Endodermal cell (in vitro differentiated cells): ENCODE results near the gene KDM6A. TPM values are rescaled to one million over a fixed set of nuclear protein-coding genes. Genes with fewer than 3 reads are reported as not detected.
"Not testable (repeated sequence)": the region's sequence is repeated elsewhere in the genome, so short reads cannot be mapped to it uniquely, and the experiment has no call there.

Source experiments
- DNase-seq: peaks from one replicate; pipeline ENCODE4 v3.0.0-alpha.2; 2017
- H3K27ac ChIP-seq: 2 replicates; pipeline ENCODE4 v1.5.1; 2013; ENCODE audit warnings: mild to moderate bottlenecking, low read depth, low read length, moderate library complexity
- H3K27me3 ChIP-seq: 2 replicates; pipeline ENCODE4 v1.6.1; 2013; ENCODE audit warnings: mild to moderate bottlenecking, low read length, moderate library complexity; ENCODE audit not compliant: insufficient read depth, control insufficient read depth, poor library complexity, severe bottlenecking
- H3K36me3 ChIP-seq: 2 replicates; pipeline ENCODE4 v1.7.0; 2013; ENCODE audit warnings: mild to moderate bottlenecking, low read length, moderate library complexity; ENCODE audit not compliant: control insufficient read depth, insufficient read depth
- H3K4me1 ChIP-seq: one replicate; pipeline ENCODE4 v1.7.0; 2013; ENCODE audit warnings: low read length; ENCODE audit not compliant: control insufficient read depth, insufficient read depth
- H3K4me3 ChIP-seq: 2 replicates; pipeline ENCODE4 v1.5.1; 2013; ENCODE audit warnings: mild to moderate bottlenecking, low read length, moderate library complexity
- H3K9ac ChIP-seq: 2 replicates; pipeline ENCODE4 v1.6.1; 2013; ENCODE audit warnings: mild to moderate bottlenecking, low read length, moderate library complexity; ENCODE audit not compliant: poor library complexity, severe bottlenecking; ENCODE audit errors: extremely low read depth
- H3K9me3 ChIP-seq: 2 replicates; pipeline ENCODE4 v1.6.1; 2013; ENCODE audit warnings: mild to moderate bottlenecking, low read length, moderate library complexity; ENCODE audit not compliant: control insufficient read depth
- H3K27ac Mint-ChIP-seq: 2 replicates; pipeline ENCODE4 v1.8.0; 2020; ENCODE audit warnings: mixed read lengths
- H3K27me3 Mint-ChIP-seq: 2 replicates; pipeline ENCODE4 v1.8.0; 2021; ENCODE audit warnings: mild to moderate bottlenecking, mixed read lengths; ENCODE audit not compliant: insufficient read depth
- H3K36me3 Mint-ChIP-seq: 2 replicates; pipeline ENCODE4 v1.8.0; 2020; ENCODE audit warnings: low read depth, mixed read lengths
- H3K4me1 Mint-ChIP-seq: 2 replicates; pipeline ENCODE4 v1.8.0; 2020; ENCODE audit warnings: mixed read lengths
- H3K4me3 Mint-ChIP-seq: 2 replicates; pipeline ENCODE4 v1.8.0; 2020; ENCODE audit warnings: mild to moderate bottlenecking, moderate library complexity, mixed read lengths
- H3K9me3 Mint-ChIP-seq: 2 replicates; pipeline ENCODE4 v1.8.0; 2020; ENCODE audit warnings: mild to moderate bottlenecking, mixed read lengths
- CTCF ChIP-seq: fragments of 200-600 bp; sonication (generic); conservative IDR thresholded peaks from 2 replicates; pipeline ENCODE4 v1.5.0; 2021; ENCODE audit warnings: antibody characterized with exemption, mild to moderate bottlenecking
- WGBS, 2 experiments: methylation state at CpG; one replicate each; pipeline versions ENCODE4 v1.1.5 to v1.1.7; 2013; ENCODE audit warnings: missing lambda C conversion rate in 2 of 2, mixed read lengths in 1 of 2; ENCODE audit not compliant: insufficient coverage in 1 of 2, insufficient read length in 1 of 2; 5-methylcytosine and 5-hydroxymethylcytosine counted together
- total RNA-seq, 2 donors: library from RNA; stranded (reverse); fragmentation: NEBNext Ultra II Directional in 1 of 2; extraction: Animal tissue kit (Norgen Biotek cat#: 25700) in 1 of 2; gene quantifications; 2 replicates in 1 of 2; 3 replicates in 1 of 2; pipeline ENCODE4 v1.2.1, GENCODE V29; 2021

The KDM6A gene
- total RNA-seq, 2 donors from 2014 or later = 62.1 to 64.6 TPM

- Mint-ChIP-seq H3K27me3 (no peaks in the 10 kb centered on the region), H3K9me3 (peaks cover 47% of the 10 kb centered on the region), H3K36me3 (peaks cover 30% of the 10 kb centered on the region), H3K27ac (no peak overlapping the region), H3K4me1 (no peaks in the 10 kb centered on the region), H3K4me3 (no peak overlapping the region)
- TF ChIP-seq CTCF = no peak
- DNase-seq = no peak
- peaks cover 42% of the 10 kb centered on the region for H3K36me3 ChIP-seq
- no peak overlapping the region for H3K27ac ChIP-seq
- H3K4me3 ChIP-seq = no peak overlapping the region
- WGBS, 2 experiments = 100% methylated on average over 2 of the region's 2 CpGs; no CpG with 5 or more reads in 1 of the 2 experiments
- H3K9ac ChIP-seq = no peak overlapping the region
- no peaks in the 10 kb centered on the region for H3K27me3 ChIP-seq
- H3K9me3 ChIP-seq = no peaks in the 10 kb centered on the region
- H3K4me1 ChIP-seq = no peaks in the 10 kb centered on the region
These were observed 162.1 kb downstream of the KDM6A start for GRCh38 chrX:45035071-45035470.

GRCh38 chrX:45036161-45036560 is 163.2 kb downstream of the KDM6A start:
- Histone ChIP-seq H3K27ac (no peak overlapping the region), H3K9ac (no peak overlapping the region), H3K4me1 (no peaks in the 10 kb centered on the region), H3K9me3 (no peaks in the 10 kb centered on the region), H3K27me3 (no peaks in the 10 kb centered on the region), H3K4me3 (no peak overlapping the region), H3K36me3 (peaks cover 42% of the 10 kb centered on the region)
- H3K9me3 Mint-ChIP-seq = peaks cover 42% of the 10 kb centered on the region
- H3K27ac Mint-ChIP-seq = no peak overlapping the region
- H3K27me3 Mint-ChIP-seq = no peaks in the 10 kb centered on the region
- H3K4me1 Mint-ChIP-seq = no peaks in the 10 kb centered on the region
- H3K36me3 Mint-ChIP-seq = peaks cover 30% of the 10 kb centered on the region
- TF ChIP-seq CTCF = no peak
- no peak for DNase-seq
- WGBS, 2 experiments = 100% methylated on average over 3 of the region's 4 CpGs; no CpG with 5 or more reads in 1 of the 2 experiments
- H3K4me3 Mint-ChIP-seq = no peak overlapping the region

- peaks cover 47% of the 10 kb centered on the region for H3K36me3 ChIP-seq
- H3K9ac ChIP-seq, H3K27me3 ChIP-seq, H3K27me3 Mint-ChIP-seq, H3K27ac ChIP-seq, H3K9me3 ChIP-seq, H3K4me3 Mint-ChIP-seq, H3K4me1 Mint-ChIP-seq, DNase-seq, H3K4me1 ChIP-seq, H3K4me3 ChIP-seq, H3K27ac Mint-ChIP-seq: not testable (repeated sequence)
- Mint-ChIP-seq H3K9me3 (peaks cover 42% of the 10 kb centered on the region), H3K36me3 (peaks cover 32% of the 10 kb centered on the region)
- WGBS, 2 experiments = no CpG with 5 or more reads among the region's 28 CpGs
These were observed 167.1 kb downstream of the KDM6A start for GRCh38 chrX:45040137-45040536.

- no CpG with 5 or more reads among the region's 1 CpG for WGBS, 2 experiments
- Histone ChIP-seq H3K9me3 (no peaks in the 10 kb centered on the region), H3K4me1 (no peaks in the 10 kb centered on the region), H3K4me3 (no peak overlapping the region), H3K27me3 (no peaks in the 10 kb centered on the region), H3K27ac (no peak overlapping the region), H3K9ac (no peak overlapping the region), H3K36me3 (peaks cover 53% of the 10 kb centered on the region)
- Mint-ChIP-seq H3K4me1 (no peaks in the 10 kb centered on the region), H3K9me3 (peaks cover 41% of the 10 kb centered on the region), H3K4me3 (no peak overlapping the region), H3K36me3 (peaks cover 23% of the 10 kb centered on the region), H3K27me3 (no peaks in the 10 kb centered on the region), H3K27ac (no peak overlapping the region)
- TF ChIP-seq CTCF = no peak
- DNase-seq = no peak
These were observed 173.4 kb downstream of the KDM6A start for GRCh38 chrX:45046417-45046816.
